CD4-positive, alpha-beta T cell treated with Interferon alpha-2 for 1 hour (primary cell): ENCODE data around the gene RTN4RL1.
"Not testable (repeated sequence)": the region's sequence is repeated elsewhere in the genome, so short reads cannot be mapped to it uniquely, and the experiment has no call there.

Source experiments
- DNase-seq, 2 donors: peaks; one replicate each; pipeline ENCODE4 v3.0.0-alpha.2; 2020 to 2022

RTN4RL1 gene

GRCh38 chr17:1916316-1916715, 108.8 kb downstream of the RTN4RL1 start:
- no peak for DNase-seq

- DNase-seq, result no peak
These were observed 109.2 kb downstream of the RTN4RL1 start for GRCh38 chr17:1915889-1916288.

GRCh38 chr17:1914661-1915083, 110.5 kb downstream of the RTN4RL1 start:
- DNase-seq, result no peak

GRCh38 chr17:1913702-1914101, 111.4 kb downstream of the RTN4RL1 start:
- DNase-seq, result no peak

GRCh38 chr17:1912146-1912545, 113.0 kb downstream of the RTN4RL1 start:
- no peak for DNase-seq

GRCh38 chr17:1909985-1910384, 115.1 kb downstream of the RTN4RL1 start:
- no peak for DNase-seq

- DNase-seq, result peak; percentile 12 to 52
These were observed 116.3 kb downstream of the RTN4RL1 start for GRCh38 chr17:1908699-1909309.

- peak in 1 of 2 donors; percentile 14 for DNase-seq
These were observed 117.0 kb downstream of the RTN4RL1 start for GRCh38 chr17:1907909-1908698.

GRCh38 chr17:1907216-1907631, 117.9 kb downstream of the RTN4RL1 start:
- no peak for DNase-seq

GRCh38 chr17:1906662-1907101, 118.5 kb downstream of the RTN4RL1 start:
- DNase-seq, result no peak

- no peak for DNase-seq
These were observed 119.8 kb downstream of the RTN4RL1 start for GRCh38 chr17:1905190-1905913.

- DNase-seq, result no peak
These were observed 120.6 kb downstream of the RTN4RL1 start for GRCh38 chr17:1904273-1905182.

GRCh38 chr17:1899403-1900000, 125.6 kb downstream of the RTN4RL1 start:
- no peak for DNase-seq

- DNase-seq, result no peak
These were observed 126.3 kb downstream of the RTN4RL1 start for GRCh38 chr17:1898872-1899271.

GRCh38 chr17:1898332-1898731, 126.8 kb downstream of the RTN4RL1 start:
- DNase-seq, result no peak

- no peak for DNase-seq
These were observed 128.0 kb downstream of the RTN4RL1 start for GRCh38 chr17:1897105-1897656.

- no peak for DNase-seq
These were observed 128.7 kb downstream of the RTN4RL1 start for GRCh38 chr17:1896243-1897104.

- not testable (repeated sequence) for DNase-seq
These were observed 129.7 kb downstream of the RTN4RL1 start for GRCh38 chr17:1895479-1895878.

- DNase-seq, result no peak
These were observed 130.3 kb downstream of the RTN4RL1 start for GRCh38 chr17:1894753-1895339.

GRCh38 chr17:1890758-1891450, 134.2 kb downstream of the RTN4RL1 start:
- peak; percentile 43 to 58 for DNase-seq
